OCI-LY3 (cell line): ENCODE measurements around the gene MVD.

ENCODE experiments used
- EZH2phosphoT487 ChIP-seq: fragments of 200-600 bp; shearing (Covaris generic); IDR thresholded peaks from 2 replicates; pipeline ENCODE4 v1.6.1; 2018; ENCODE audit warnings: antibody characterized with exemption, mixed run types, low read depth
- TF ChIP-seq, protein P1 (sequence below): fragments of 200-600, 300-600 bp; sonication (generic); IDR thresholded peaks from 2 replicates; pipeline ENCODE4 v1.5.1; 2014; ENCODE audit warnings: antibody characterized with exemption, low read length, low read depth

DNA sequence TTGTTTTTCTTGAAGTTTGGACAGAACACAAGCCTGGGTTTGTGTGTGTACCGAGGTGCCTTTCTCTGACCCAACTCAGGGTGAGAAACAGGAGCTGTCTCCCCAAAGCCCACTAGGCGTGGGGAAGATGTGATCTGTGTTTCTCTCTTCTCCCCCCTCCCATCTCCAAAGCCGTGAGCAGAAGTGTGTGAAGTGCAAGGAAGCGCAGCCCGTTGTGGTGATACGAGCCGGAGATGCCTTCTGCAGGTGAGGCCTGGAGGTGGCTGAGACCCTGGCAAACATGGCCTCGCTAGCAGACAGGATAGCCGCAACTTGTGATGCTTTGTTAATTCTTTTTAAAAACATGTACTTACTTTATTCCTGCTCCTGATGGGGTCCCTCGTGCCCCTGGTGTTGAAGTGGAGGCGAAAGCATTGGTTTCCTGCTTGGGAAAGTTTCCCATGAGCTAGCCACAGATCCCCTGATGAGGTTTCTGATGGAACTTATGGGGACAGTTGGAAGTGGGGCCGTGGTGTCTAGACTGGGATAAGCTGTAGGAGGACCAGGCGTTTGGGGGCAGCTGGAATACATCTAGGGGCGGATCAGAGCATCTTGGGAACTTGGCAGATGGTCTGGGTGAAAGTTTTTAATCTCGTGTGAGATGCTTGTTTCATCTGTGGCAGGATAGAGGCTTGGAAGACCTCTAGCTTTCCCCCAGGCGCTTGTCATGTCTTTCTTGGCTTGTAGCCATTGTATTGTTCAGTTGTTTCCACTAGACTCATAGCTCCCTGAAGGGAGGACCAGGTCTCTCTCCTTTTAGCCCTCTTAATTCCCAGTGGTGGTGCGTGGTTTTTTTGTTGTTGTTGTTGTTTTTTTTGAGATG, 44.3 kb upstream of the MVD start:
- TF ChIP-seq, protein P1, sequence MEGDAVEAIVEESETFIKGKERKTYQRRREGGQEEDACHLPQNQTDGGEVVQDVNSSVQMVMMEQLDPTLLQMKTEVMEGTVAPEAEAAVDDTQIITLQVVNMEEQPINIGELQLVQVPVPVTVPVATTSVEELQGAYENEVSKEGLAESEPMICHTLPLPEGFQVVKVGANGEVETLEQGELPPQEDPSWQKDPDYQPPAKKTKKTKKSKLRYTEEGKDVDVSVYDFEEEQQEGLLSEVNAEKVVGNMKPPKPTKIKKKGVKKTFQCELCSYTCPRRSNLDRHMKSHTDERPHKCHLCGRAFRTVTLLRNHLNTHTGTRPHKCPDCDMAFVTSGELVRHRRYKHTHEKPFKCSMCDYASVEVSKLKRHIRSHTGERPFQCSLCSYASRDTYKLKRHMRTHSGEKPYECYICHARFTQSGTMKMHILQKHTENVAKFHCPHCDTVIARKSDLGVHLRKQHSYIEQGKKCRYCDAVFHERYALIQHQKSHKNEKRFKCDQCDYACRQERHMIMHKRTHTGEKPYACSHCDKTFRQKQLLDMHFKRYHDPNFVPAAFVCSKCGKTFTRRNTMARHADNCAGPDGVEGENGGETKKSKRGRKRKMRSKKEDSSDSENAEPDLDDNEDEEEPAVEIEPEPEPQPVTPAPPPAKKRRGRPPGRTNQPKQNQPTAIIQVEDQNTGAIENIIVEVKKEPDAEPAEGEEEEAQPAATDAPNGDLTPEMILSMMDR = no peak
- TF ChIP-seq EZH2phosphoT487 = no peak
